ENCODE data around the gene COMP.
"Not testable (repeated sequence)": the region's sequence is repeated elsewhere in the genome, so short reads cannot be mapped to it uniquely, and the experiment has no call there.

Gene COMP

DNA sequence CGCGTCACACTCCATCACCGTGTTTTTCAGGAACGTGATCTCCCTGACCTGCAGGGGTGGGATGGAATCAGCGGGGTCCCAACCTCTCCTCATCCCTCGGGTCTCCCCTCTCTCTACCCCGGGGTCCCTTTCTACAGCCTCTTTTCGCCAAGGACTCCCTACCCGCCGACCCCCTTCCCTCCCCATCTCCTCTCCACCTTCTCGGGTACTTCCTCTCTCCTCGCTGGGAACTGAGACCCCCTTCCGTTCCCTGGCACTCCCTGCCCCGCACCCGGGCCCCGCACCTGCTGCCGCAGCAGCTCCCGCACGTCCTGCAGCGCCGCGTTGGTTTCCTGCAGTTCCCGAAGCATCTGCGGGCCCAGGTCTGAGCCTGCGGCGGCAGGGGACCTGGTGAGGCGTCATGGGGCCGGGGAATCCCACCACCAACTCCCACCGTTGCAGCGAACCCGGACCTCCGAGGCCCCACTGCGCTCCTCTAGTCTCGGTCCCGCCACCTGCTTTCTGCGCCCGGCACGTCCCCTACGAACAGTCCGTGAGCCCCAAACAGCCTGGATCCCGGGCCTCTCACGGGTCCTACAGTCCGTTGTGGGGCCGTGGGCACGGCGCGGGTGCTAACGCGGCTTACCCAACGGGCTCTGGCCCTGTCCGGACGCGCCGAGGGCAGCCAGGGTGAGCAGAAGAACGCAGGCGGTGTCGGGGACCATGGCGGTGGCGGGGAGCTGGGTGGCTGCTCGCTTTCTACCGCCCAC is at the start of gene COMP:
COMP (minus strand) TSS at position 740 of the 749 bp plus-strand sequence; CDS start at position 704, 36 bp downstream.
- DNase-seq: no peak

DNA sequence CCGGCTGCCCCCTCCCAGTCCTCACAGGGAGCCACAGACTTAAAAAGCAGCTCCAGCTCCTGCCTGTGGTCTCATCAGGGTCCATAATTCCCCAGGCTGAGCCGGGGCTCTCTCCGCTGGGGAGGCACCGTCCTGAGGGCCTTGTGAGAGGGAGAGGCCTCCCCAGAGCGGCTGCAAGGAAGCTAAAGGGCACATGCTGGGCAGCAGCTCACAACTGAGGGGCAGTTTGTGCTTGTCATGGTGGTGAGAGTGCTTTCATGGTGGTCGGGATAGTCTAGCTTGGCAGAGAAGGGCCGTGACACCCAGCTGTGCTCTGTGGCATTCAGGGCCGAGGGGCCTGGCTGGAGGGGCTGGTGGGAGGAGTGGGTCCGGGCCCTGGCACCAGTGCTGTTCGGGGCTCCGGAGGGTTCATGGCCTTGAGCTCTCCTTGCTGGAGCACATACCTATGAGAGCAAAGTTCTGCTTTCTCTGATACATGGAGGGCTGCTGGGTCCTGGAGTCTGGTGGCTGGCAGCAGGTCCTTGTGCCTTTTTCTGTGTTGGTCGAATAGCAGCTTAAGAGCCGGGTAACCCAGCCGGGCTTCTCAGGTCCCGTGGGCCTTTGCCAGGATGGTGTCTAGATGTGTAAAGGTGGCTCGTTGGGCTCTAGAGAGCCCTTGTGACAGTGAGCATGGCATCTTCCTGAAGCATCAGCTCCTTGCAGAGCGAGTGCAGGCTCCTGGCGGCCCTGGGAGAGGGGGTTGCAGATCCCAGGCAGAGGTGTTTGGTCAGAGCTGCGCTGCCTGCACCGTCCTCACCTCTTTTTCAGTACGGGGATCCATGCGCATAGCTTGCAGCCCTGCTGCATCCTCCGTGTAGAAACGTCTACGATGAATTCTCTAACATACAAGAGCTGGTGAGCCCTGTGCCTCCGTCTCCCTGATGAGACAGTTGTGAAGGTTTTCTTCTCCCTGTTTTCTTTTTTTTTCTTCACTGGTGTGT is 49.5 kb upstream of the COMP start:
- no peak for DNase-seq

DNA sequence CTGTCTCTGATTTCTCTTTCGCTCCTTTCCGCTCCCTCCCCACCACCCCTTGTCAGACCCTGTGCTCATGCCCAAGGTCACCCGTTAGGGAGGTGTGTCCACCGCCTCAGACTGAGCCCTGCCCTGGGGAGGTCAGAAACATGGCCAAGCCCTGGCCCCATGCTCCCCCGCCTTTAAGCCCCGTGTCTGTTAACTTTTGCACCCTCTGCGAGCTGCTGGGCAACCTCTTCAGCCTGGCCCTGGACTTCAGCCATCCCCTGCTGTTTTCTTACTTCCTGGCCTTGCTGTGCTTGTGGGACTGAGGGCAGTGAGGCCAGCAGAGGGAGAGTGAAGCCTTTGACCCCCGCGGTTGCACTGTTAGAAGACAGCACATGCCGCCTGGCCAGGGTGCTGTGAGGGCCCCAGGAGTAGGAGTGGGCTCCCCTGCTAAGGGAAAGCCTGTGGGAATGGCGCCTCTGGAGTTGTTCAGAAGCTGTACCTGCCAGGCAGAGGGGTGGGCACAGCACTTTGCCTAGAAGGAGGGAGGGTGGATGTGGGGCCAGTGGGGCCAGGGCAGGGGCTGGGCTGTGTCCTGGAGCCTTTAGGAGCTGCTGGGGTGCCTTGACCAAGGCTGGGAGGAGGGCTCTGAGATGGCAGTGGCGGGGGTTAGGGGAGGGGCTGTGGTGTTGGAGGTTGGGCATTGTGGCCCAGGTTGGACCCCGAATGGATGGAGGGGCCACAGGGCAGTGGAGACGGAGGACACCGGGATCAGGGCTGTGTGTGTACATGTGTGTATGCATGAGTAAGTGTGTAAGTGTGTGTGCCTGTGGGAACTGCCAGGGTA is 48.6 kb upstream of the COMP start:
- DNase-seq: no peak

DNA sequence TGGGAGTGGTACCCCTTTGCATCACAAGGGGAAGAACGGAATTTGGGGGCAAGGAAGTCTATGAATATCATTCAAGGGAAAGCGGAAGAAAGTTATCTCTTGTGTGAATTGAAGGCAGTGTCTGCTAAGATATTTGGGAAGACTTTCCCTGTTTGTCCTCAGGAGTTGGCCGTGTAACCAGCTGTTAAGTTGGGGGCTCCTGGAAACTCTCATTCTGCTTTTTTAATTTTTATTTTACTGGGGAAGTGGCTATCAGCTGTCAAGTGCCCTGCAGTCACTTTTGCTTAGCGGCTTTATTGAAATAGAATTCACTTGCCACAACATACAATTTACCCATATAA is 43.5 kb upstream of the COMP start:
- DNase-seq: no peak

DNA sequence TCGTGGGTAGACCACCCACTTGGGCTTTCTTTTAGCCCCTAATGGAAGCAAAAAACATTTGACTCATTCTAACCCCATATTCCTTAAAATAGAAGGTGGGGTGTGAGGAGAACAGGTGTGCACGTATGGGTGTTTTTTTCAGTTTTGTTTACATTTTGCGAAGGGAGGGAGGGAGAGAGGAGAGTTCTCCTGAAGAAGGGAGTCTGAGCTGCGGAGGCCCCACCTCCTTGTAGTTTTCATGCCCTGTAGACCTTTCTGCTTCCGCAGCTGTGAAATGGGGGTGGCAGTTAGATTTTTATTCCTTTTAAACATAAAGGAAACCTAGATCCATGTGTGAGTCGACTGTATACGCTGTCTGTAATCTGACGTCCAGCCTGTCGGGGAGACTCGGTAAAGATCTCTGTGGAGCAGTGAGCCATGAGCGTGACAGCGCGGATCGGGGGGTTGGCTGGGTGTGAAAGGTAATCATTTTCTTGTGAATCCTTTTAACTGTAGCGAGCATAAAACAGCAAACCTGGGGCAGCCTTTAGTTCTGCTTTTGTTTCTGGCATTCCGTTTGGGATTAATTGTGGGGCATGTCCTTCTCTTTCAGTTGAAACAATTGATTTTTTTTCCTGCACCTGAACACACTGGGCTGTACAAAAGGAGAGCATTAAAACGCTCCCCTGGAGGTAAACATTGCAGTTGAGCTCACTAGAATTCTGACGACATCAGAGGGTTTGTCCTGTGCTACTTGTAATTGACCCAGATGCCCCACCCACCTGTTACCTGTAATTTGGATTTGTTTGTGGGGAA is 42.9 kb upstream of the COMP start:
- DNase-seq: no peak

DNA sequence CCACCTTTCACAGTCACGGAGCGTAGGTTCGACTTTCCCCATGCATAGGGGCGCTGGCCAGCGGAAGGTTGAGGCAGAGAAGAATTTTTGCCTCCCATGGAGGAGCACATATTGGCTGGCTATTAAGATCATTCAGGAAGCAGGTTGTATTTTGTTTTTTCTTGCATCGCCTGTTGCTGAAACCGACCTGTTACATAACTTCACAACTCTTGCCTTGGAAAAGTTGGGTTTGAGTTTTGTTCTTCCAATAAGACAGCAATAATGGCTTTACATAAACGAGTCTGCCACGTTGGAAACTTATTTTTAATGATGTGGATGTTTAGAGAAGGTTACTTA is 42.0 kb upstream of the COMP start:
- DNase-seq: no peak

DNA sequence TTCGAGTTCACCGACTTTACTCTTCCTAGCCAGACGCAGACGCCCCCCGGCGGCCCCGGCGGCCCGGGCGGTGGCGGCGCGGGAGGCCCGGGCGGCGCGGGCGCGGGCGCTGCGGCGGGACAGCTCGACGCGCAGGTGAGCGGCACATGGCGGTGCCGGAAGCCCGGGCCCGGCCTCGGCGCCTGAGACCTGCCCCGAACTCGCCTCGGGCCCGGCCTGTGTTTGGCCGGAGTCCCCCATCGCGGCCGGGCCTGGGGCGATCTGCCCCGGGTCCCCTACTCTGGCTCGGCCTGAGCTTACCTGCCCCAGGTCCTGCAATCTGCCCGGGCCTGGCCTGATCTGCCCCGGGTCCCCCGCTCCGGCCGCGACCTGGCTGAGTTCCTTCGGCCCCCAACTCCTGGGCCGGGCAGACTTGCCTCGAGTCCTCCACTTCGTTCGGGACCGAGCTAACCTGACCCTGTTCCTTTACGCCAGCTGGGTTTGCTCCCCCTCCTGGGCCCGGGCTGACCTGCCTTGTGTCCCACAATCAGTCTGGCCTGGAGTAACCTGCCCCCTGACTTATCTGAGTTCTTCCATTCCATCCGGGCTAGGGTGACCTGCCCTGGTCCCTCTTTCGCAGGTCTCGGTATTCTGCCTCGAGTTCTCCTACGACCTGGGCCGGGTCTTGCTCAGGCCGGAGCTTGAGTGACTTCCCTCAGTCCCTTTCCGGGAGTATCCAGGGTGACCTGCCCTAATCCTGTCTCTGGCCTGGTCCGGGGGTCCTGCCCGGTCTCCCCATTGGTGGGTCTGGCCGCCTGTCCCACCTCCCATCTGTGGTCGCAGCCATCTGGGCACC is 41.4 kb upstream of the COMP start:
- peak; percentile 30 for DNase-seq

DNA sequence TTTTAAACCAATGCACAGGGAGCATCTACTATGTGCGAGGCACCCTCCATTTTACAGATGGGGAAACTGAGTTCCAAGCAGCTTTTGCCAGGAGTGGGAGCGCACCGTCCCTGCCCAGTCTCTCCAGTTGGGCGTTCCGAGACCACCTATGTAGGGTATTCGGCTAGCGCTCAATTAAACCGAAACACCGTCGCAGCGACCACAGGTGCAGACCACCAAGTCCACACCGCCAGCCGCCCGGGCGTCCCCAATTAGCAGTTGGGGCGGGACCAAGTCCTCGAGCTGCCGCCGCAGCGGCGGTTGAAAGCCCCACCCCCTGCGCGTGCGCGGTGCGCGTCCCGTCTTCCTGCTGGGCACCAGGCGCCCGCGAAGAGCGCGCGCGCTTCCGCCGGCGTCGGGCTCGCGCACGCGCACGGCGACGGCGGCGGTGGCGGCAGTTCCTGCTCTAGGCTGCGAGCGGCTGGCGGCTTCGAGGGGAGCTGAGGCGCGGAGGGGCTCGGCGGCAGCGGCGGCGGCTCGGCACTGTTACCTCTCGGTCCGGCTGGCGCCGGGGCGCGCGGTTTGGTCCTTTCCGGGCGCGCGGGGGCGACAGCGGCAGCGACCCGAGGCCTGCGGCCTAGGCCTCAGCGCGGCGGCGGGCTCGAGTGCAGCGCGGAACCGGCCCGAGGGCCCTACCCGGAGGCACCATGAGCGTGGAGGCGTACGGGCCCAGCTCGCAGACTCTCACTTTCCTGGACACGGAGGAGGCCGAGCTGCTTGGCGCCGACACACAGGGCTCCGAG is 40.6 kb upstream of the COMP start, which contains the start of gene UPF1:
UPF1 (plus strand) TSS at position 436 of the 782 bp plus-strand sequence; CDS start at position 687, 251 bp downstream.
- DNase-seq: peak; percentile 97

DNA sequence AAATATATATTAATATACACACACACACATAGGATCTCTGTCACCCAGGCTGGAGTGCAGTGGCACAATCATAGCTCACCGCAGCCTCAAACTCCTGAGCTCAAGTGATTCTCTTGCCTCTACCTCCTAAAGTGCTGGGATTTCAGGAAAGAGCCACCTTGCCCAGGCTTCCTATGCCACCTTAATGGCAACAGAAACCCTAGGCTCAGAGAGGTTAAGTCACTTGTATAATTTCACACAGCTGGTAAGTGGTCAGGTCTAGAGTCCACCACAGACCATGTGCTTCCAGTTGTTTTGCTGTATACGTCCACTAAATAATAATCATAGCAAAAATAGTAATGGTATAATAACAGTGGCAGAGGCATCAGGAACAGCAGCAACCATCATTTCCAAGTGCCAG is 39.4 kb upstream of the COMP start:
- DNase-seq: no peak

DNA sequence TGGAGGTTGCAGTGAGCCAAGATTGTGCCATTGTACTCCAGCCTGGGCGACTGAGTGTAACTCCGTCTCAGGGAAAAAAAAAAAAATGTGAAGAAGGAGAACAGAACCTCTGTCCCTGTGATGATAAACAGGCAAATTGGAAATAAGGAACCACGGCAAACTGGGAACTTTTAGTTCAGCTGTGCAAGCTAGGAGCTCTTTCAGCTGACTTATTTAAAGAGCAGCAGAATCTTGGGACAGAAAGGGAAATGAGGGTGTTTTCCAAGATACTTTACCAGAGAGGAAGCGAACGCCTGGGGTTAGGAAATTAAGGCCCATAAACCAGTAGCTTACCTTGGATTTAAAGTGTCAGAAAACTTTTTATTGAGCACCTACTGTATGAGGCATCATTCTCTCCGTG is 37.7 kb upstream of the COMP start:
- DNase-seq: no peak

DNA sequence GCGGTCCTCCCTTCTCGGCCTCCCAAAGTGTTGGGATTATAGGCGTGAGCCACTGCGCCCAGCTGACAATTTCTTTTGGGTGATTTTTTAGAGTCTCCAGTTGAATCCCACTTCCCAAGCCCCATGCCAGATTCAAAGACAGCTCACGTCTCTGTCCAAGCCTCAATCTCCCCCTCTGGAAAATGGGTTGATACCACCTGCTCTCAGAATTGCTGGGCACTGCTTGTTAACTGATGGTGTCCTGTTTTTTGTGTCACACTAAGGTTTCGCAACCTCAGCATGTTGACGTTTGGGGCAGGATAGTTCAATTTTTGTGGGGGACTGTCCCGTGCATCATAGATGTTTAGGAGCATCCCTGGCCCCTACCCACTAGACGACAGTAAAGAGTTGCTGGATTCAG is 26.5 kb upstream of the COMP start:
- DNase-seq: no peak

DNA sequence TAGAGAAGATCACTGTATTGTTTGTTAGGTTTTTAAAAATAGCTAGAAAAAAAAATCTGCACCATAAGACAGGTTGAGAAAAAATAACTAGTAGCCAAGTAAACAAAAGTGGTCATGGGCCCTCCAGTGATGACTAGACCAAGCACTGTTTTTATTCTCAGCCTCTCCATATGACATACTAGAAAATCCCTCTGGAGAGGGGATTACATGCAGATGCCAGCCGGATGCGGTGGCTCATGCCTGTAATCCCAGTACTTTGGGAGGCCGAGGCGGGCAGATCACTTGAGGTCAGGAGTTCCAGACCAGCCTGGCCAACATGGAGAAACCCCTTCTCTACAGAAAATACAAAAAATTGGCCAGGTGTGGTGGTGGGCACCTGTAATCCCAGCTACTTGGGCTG is 25.5 kb upstream of the COMP start:
- not testable (repeated sequence) for DNase-seq

DNA sequence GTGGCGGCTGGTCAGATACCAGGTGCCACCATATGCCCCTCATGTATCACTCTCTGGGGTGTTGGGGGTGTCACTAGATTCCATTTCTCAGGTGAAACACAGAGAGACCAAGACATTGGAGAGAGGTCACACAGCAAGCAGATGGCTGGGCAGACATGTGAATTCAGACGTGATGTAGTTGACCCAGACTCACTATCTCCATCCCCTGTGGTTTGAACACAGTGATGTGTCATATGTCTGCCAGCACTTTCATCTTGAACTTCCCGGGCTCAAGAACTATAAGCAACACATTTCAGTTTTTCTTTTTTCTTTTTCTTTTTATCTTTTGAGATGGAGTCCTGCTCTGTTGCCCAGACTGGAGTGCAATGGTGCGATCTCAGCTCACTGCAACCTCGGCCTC is 24.6 kb upstream of the COMP start:
- DNase-seq: no peak

DNA sequence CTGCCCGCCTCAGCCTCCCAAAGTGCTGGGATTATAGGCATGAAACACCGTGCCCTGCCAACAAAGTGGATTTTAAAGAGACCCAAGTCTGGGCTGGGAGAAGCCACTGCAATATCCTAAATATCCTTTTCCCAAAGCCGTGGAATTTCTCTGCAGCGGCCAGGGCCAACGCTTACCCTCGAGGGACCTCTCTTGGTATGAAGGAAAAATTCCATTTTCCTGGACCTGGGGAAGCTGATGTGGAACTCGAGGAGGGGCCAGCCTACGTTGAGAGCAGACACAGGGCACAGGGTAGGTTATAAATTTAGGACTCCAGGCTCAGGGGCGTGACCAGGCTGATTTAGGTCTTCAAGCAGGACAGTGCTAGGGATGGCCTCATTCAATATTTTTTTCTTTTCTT is 23.0 kb upstream of the COMP start:
- no peak for DNase-seq

DNA sequence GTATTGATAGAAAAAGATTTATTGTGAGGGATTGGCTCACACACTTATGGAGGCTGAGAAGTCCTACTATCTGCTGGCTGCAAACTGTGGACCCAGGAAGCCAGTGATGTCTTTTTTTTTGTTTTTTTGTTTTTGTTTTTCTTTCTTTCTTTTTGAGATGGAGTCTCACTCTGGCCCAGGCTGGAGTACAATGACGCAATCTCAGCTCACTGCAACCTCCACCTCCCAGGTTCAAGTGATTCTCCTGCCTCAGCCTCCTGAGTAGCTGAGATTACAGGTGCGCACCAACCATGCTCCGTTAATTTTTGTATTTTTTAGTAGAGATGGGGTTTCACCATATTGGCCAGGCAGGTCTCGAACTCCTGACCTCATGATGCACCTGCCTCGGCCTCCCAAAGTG is 20.5 kb upstream of the COMP start:
- DNase-seq: not testable (repeated sequence)

DNA sequence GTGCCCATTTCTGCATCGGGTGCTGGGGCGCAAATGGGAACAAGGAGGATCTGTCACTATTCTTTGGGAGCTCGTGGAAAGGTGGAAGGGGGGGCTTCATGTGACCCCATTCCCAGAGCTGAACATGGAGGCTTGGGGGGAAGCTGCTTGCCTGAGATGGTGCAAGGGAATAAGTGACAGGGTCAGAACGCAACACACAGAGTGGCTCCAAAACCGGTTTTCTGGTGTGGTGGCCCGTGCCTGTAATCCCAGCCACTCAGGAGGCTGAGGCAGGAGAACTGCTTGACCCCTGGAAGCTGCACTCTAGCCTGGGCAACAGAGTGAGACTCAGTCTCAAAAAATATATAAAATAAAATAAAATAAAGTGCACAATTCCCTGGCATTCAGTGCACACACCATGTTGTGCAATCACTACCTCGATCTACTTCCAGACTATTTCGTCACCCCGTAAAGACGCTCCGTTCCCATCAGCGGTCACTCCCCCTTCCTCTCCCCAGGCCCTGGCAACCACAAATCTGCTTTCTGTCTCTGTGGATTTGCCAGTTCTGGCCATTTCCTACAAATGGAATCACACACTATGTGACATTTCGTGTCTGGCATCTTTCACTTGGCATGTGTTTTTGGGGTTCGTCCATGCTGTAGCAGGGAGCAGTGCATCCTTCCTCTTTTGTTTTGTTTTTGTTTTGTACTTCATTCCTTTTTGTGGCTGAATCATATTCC is 18.2 kb upstream of the COMP start:
- no peak for DNase-seq

DNA sequence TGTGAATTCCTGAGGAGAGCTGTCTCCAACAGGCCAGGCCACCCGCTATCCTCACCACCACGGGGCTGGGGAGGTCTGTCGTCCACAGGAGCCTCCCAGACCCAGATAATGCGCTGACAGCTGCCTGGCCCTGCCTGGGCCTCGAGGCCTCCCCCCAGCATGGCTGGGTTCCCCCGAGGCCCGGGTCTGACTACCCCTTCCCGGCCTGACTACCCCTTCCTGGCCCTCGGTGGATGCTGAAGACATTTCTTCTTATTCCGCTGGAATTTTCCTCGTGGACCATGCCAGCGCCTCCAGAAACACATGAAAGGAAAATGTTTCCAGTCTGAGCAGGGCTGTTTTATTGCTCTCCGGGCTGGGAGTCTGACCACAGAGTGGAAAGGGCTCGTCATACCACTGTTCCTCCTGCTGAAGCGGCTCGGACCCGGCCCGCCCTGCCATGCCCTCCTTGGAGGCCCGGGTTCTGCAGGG is 16.8 kb upstream of the COMP start:
- DNase-seq: no peak

DNA sequence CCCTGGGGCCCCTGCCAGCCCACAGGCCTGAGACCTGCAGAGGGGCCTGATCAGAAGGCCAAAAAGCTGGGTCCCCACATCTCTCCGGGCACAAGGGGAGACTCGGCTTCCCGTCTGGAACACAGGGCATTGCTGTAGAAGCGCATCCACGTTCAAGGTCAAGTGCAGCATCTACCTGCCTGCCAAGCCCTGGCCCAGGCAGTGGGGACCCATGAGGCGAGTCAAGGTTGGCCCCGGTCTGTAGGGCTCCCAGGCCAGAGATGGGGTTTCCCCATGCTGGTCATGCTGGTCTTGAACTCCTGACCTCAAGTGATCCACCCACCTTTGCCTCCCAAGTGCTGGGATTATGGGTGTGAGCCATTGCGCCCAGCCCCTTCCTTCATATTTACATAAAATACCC is 13.5 kb upstream of the COMP start:
- DNase-seq: no peak

DNA sequence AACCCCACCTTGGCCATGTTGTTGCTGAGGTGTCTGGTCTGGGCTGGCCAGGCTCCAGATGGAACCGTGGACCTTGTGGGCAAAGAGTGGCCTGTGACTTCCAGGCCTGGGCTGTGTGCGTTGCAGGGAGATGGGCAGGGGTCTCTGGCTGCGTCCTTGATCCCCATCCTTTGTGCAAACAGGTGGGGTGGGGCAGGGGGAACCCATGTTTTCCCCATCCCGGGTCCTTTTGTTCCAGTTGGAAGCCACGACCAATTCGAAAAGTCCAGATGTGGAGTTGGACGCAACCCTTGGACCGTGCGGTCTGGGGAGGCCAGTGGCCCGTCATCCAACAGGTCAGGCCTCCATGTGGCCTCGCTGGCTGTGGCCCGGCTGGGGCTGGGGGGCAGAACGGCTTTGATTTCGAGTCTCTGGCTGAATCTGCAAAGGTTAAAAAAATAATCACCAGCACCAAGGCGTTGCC is 13.1 kb upstream of the COMP start:
- no peak for DNase-seq

Measured in stimulated activated CD4-positive, alpha-beta T cell treated with anti-CD3 and anti-CD28 coated beads, Interleukin-4, amount 100 ng/mL, for 24 hours (primary cell).